ENCODE data around the gene AXDND1.

The AXDND1 gene

DNA sequence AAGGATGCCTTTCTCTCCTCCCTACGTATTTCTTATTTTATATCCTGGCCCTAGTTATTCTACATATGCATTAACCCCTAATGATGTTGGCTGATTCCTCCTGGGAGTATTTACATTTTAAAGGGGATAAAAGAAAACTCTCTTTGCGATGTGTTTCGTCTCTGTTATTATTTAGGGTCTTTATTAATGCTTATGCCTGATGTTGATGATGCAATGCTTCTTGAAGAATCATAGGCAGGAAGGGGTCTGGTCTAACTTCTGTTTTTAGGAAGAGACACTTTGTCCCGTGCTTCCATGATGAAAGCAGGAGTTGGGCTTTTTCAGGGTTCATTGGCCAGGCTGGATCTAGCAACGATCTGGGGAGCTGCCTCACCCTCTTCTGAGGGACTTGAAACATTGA lies 210.7 kb downstream of the AXDND1 start:
- DNase-seq (ENCODE audit: low read depth): no peak
- H3K4me3 ChIP-seq (ENCODE audit: low read depth, low read length): no peak overlapping the region
- TF ChIP-seq, protein P1, sequence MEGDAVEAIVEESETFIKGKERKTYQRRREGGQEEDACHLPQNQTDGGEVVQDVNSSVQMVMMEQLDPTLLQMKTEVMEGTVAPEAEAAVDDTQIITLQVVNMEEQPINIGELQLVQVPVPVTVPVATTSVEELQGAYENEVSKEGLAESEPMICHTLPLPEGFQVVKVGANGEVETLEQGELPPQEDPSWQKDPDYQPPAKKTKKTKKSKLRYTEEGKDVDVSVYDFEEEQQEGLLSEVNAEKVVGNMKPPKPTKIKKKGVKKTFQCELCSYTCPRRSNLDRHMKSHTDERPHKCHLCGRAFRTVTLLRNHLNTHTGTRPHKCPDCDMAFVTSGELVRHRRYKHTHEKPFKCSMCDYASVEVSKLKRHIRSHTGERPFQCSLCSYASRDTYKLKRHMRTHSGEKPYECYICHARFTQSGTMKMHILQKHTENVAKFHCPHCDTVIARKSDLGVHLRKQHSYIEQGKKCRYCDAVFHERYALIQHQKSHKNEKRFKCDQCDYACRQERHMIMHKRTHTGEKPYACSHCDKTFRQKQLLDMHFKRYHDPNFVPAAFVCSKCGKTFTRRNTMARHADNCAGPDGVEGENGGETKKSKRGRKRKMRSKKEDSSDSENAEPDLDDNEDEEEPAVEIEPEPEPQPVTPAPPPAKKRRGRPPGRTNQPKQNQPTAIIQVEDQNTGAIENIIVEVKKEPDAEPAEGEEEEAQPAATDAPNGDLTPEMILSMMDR (conservative IDR thresholded peaks at IDR 0.05; ENCODE audit: low read depth, low read length): no peak

DNA sequence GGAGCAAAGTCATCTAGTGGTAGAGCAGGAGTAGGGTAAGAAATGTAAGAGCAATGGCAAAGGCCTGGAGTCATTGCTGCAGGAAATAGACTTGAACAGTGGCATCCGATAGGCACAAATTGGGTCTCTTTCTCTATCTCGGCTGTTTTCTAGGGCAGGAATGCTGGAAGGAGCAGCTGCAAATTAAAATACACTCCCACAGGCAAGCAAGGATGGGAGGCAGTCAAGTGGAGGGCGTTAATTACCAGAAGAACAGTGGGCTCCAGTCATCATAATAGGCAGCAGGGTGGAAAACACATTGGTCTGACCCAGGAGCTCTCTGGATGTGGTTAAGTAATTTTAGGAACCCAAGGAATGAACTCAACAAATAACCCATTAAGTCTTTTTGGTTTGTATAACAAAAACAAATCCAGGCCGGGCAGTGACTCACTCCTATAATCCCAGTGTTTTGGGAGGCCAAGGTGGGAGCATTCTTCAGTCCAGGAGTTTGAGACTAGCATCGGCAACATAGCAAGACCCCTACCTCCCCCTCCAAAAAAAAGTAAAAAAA lies 218.1 kb downstream of the AXDND1 start:
- no peak for DNase-seq (ENCODE audit: low read depth)
- H3K4me3 ChIP-seq (ENCODE audit: low read depth, low read length): no peak overlapping the region
- TF ChIP-seq, protein P1 (conservative IDR thresholded peaks at IDR 0.05; ENCODE audit: low read depth, low read length): no peak

DNA sequence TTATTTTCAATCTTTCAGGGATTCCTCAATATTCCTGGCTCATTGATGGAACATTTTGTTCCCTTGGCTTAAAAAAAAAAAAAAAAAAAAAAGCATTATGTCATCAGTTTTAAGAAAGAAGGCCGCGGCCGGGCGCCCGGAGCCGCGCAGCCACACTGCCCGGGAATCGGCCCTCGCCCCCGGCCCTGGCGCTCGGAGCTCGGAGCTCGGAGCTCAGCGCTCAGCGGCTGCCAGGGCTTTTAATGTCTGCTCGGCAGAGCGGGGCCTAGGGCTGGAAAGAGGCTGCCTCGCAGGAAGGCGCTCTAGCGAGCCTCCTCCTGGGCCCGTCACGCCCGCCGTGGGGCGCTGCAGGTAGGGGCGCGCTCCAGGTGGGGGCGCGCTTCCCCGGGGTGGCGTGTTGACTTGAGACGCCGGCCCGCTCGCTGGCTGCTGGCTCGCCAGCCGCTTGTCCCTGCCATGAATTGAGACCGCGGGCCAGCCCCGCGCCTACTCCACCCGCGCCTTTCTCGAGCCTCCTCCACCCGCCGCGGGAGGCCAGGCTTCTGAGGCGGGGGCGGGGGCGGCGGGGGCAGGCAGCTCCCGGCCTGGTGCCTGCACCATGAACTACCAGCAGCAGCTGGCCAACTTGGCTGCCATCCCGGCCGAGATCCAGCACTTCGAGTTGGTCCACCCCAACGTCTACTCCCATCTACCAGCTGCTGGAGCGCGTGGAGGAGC lies 220.5 kb downstream of the AXDND1 start:
- TF ChIP-seq, protein P1 (conservative IDR thresholded peaks at IDR 0.05; ENCODE audit: low read depth, low read length): peak; percentile 23
- H3K4me3 ChIP-seq (ENCODE audit: low read depth, low read length): peak overlapping the region; percentile 42
- DNase-seq (ENCODE audit: low read depth): peak; percentile 38

DNA sequence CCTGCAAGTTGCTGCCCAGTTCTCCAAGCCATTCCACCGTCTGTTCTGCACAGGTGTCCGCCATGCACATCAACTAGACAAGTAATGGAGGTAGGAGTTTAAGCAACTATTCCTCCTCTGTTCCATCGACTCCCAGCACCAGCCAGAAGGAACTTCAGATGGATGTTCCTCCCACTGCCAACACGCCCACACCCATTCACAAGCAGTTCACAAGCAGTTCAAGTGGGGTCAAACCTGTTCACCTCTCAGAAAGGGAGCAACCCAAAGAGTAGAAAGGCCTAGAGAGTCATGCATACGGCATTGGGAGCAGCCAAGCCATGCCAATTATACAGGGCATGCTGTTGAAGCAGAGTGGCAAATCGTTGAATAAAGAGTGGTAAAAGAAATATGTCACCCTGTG lies 221.6 kb downstream of the AXDND1 start:
- H3K4me3 ChIP-seq (ENCODE audit: low read depth, low read length): no peak overlapping the region
- DNase-seq (ENCODE audit: low read depth): no peak
- TF ChIP-seq, protein P1 (conservative IDR thresholded peaks at IDR 0.05; ENCODE audit: low read depth, low read length): no peak

DNA sequence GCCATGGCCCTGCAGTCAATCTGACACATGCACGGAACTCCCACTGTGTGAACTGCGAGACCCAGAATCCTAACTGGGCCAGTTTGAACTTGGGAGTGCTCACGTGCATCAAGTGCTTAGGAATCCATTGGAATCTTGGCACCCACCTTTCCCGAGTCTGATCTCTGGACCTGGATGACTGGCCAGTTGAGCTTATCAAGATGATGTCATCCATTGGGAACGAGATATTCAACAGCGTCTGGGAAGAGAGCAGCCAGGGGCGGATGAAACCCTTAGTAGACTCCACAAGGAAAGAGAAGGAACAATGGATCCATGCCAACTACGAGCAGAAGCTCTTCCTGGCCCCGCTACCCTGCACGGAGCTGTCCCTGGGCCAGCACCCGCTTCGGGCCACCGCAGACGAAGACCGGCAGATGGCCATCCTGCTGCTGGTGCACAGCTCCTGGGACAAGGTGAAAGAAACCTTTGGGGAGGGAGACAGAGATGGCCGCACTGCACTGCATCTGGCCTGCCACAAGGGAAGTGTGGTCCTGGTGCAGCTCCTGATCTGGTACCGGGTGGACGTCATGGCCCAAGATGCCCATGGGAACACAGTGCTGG lies 222.8 kb downstream of the AXDND1 start:
- no peak overlapping the region for H3K4me3 ChIP-seq (ENCODE audit: low read depth, low read length)
- TF ChIP-seq, protein P1 (conservative IDR thresholded peaks at IDR 0.05; ENCODE audit: low read depth, low read length): no peak
- no peak for DNase-seq (ENCODE audit: low read depth)

DNA sequence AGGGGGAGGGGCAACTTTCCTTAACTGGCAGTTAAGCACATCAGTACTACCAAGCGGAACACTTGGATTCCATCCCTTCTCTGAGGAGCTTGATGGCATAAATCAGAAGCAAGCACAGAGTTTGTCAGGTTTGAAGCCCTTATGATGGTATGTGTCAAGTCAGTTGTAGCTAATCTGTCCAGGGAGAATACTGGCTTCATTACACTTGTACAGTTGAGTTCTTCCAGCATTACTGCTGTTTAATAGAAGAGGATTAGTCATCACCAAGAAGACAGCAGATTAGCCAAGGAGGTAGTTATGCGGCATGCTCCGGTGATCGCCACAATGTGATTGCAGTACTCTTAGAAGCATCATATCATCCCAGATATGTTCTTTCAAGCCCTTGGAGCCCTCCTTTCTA lies 223.7 kb downstream of the AXDND1 start:
- no peak overlapping the region for H3K4me3 ChIP-seq (ENCODE audit: low read depth, low read length)
- no peak for DNase-seq (ENCODE audit: low read depth)
- TF ChIP-seq, protein P1 (conservative IDR thresholded peaks at IDR 0.05; ENCODE audit: low read depth, low read length): no peak

Data from choroid plexus epithelial cell (primary cell).